ENCODE measurements around the gene PAIP2B.

DNA sequence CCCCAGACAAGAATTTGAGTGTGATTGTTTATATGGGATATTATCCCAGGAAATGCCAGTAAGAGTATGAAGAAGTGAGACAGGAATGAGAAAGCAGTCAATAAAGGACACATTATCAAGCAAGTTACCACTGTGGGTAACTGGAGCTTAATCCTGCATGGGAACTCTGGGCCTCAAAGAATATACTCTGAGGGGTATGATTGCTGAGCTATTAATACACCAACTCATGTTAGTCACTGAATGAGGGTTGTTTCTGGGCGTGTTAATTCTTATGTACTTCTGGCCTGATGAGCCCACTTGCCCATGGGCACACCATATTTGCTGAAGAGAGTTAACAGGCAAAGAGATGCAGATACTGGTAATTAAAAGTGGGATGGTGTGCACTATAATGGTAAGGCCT is 26.6 kb upstream of the PAIP2B start:
- no peak for TF ChIP-seq ZNF138 (tag by site-specific recombination; IDR thresholded peaks at IDR 0.05; ENCODE audit: borderline replicate concordance)
- TF ChIP-seq ZNF585B (tag by site-specific recombination; IDR thresholded peaks at IDR 0.05) = no peak
- no peak for TF ChIP-seq ZFP37 (tag by site-specific recombination; IDR thresholded peaks at IDR 0.05)
- TF ChIP-seq, protein P1, sequence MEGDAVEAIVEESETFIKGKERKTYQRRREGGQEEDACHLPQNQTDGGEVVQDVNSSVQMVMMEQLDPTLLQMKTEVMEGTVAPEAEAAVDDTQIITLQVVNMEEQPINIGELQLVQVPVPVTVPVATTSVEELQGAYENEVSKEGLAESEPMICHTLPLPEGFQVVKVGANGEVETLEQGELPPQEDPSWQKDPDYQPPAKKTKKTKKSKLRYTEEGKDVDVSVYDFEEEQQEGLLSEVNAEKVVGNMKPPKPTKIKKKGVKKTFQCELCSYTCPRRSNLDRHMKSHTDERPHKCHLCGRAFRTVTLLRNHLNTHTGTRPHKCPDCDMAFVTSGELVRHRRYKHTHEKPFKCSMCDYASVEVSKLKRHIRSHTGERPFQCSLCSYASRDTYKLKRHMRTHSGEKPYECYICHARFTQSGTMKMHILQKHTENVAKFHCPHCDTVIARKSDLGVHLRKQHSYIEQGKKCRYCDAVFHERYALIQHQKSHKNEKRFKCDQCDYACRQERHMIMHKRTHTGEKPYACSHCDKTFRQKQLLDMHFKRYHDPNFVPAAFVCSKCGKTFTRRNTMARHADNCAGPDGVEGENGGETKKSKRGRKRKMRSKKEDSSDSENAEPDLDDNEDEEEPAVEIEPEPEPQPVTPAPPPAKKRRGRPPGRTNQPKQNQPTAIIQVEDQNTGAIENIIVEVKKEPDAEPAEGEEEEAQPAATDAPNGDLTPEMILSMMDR (tag by site-specific recombination; IDR thresholded peaks at IDR 0.05) = no peak
- TF ChIP-seq ZNF626 (tag by site-specific recombination; IDR thresholded peaks at IDR 0.05) = no peak
- no peak for TF ChIP-seq PATZ1 (tag by site-specific recombination; IDR thresholded peaks at IDR 0.05)
- TF ChIP-seq ZNF112 (tag by site-specific recombination; IDR thresholded peaks at IDR 0.05) = no peak
- TF ChIP-seq ZNF660 (tag by site-specific recombination; IDR thresholded peaks at IDR 0.05) = no peak
- TF ChIP-seq ZBTB17 (tag by site-specific recombination; IDR thresholded peaks at IDR 0.05) = no peak

Measured in HEK293 (cell line).